IMR-90 (cell line): ENCODE measurements around the gene EIF5A. TPM values are rescaled to one million over a fixed set of nuclear protein-coding genes. Genes with fewer than 3 reads are reported as not detected.

Experiments
- ATAC-seq: fragments of 200-7000 bp; cut with Tn5 transposase; 2 replicates; pipeline ENCODE4 v1.9.1; 2020; ENCODE audit warnings: low read depth, mild to moderate bottlenecking, moderate library complexity
- BruUV-seq: library from RNA; stranded (reverse); fragments of 400-500 nt; replicated peaks from 2 replicates; lab custom pipeline; 2021; lab: Mats Ljungman, UMichigan
- CTCF ChIA-PET: fragments of 300-600 bp; formaldehyde crosslinking; extraction: SDS; loops from one replicate; lab custom pipeline; 2021; ENCODE audit warnings: antibody characterized with exemption; lab: Yijun Ruan, JAX
- POLR2A ChIA-PET: fragments of 300-600 bp; sonication (Branson Sonifier 250); formaldehyde crosslinking; loops from one replicate; lab custom pipeline; 2022; ENCODE audit warnings: antibody characterized with exemption; ENCODE audit not compliant: unreplicated experiment; lab: Charles Lee
- DNase-seq: peaks from one replicate; pipeline ENCODE4 v3.0.0; 2013
- H2AFZ ChIP-seq: replicated peaks from 2 replicates; pipeline ENCODE3; 2013; ENCODE audit warnings: low read length, mild to moderate bottlenecking; ENCODE audit not compliant: poor library complexity
- H2AK5ac ChIP-seq: 2 replicates; pipeline ENCODE4 v1.6.1; 2013; ENCODE audit warnings: low read depth, low read length, inconsistent platforms
- H2AK9ac ChIP-seq: replicated peaks from 2 replicates; pipeline ENCODE3; 2013; ENCODE audit warnings: mild to moderate bottlenecking, low read depth, low read length, moderate library complexity; ENCODE audit not compliant: poor library complexity
- H2BK120ac ChIP-seq: 2 replicates; pipeline ENCODE4 v1.6.1; 2013; ENCODE audit warnings: low read depth, low read length, inconsistent platforms
- H2BK15ac ChIP-seq: 3 replicates; pipeline ENCODE4 v1.6.1; 2013; ENCODE audit warnings: low read depth, low read length, inconsistent platforms
- H2BK20ac ChIP-seq: 2 replicates; pipeline ENCODE4 v1.6.1; 2013; ENCODE audit warnings: low read depth, mild to moderate bottlenecking, inconsistent platforms, low read length, moderate library complexity
- H2BK5ac ChIP-seq: 2 replicates; pipeline ENCODE4 v1.6.1; 2013; ENCODE audit warnings: mild to moderate bottlenecking, low read depth, low read length, inconsistent platforms; ENCODE audit not compliant: poor library complexity, severe bottlenecking
- H3K14ac ChIP-seq: replicated peaks from 2 replicates; pipeline ENCODE4 v1.6.1; 2013; ENCODE audit warnings: low read depth, low read length, inconsistent platforms
- H3K18ac ChIP-seq: 2 replicates; pipeline ENCODE4 v1.6.1; 2013; ENCODE audit warnings: low read depth, low read length, control low read depth
- H3K23ac ChIP-seq: 2 replicates; pipeline ENCODE4 v1.6.1; 2013; ENCODE audit warnings: low read depth, low read length, inconsistent platforms
- H3K27ac ChIP-seq: 2 replicates; pipeline ENCODE4 v1.5.1; 2013; ENCODE audit warnings: mild to moderate bottlenecking, control low read depth, low read length; ENCODE audit not compliant: insufficient read depth
- H3K27me3 ChIP-seq: 2 replicates; pipeline ENCODE4 v1.6.1; 2013; ENCODE audit warnings: low read length; ENCODE audit not compliant: control insufficient read depth, insufficient read depth
- H3K36me3 ChIP-seq: 2 replicates; pipeline ENCODE4 v1.6.1; 2013; ENCODE audit warnings: low read length, mixed read lengths; ENCODE audit not compliant: control insufficient read depth, insufficient read depth
- H3K4ac ChIP-seq: 2 replicates; pipeline ENCODE4 v1.6.1; 2013; ENCODE audit warnings: low read depth, low read length, inconsistent platforms
- H3K4me1 ChIP-seq: 2 replicates; pipeline ENCODE4 v1.6.1; 2013; ENCODE audit warnings: low read length, mixed read lengths; ENCODE audit not compliant: control insufficient read depth, insufficient read depth
- H3K4me2 ChIP-seq: 2 replicates; pipeline ENCODE4 v1.6.1; 2013; ENCODE audit warnings: low read depth, mild to moderate bottlenecking, control low read depth, low read length, moderate library complexity
- H3K4me3 ChIP-seq: 2 replicates; pipeline ENCODE4 v1.5.1; 2013; ENCODE audit warnings: low read depth, mild to moderate bottlenecking, control low read depth, low read length, moderate library complexity; ENCODE audit not compliant: insufficient read depth
- H3K56ac ChIP-seq: 2 replicates; pipeline ENCODE4 v1.6.1; 2013; ENCODE audit warnings: low read length, inconsistent platforms; ENCODE audit not compliant: insufficient read depth; ENCODE audit errors: extremely low read depth
- H3K79me1 ChIP-seq, 2 experiments: 2 replicates each; pipeline ENCODE4 v1.6.1; 2013; ENCODE audit warnings: low read length in 2 of 2, inconsistent platforms in 1 of 2, low read depth in 1 of 2
- H3K9ac ChIP-seq: 2 replicates; pipeline ENCODE4 v1.6.1; 2013; ENCODE audit warnings: low read depth, low read length, control low read depth
- H3K9me1 ChIP-seq: 2 replicates; pipeline ENCODE4 v1.6.1; 2013; ENCODE audit warnings: low read length, inconsistent platforms; ENCODE audit not compliant: insufficient read depth
- H3K9me3 ChIP-seq: 2 replicates; pipeline ENCODE4 v1.6.1; 2013; ENCODE audit warnings: low read length; ENCODE audit not compliant: control insufficient read depth, insufficient read depth
- H4K20me1 ChIP-seq: 2 replicates; pipeline ENCODE4 v1.6.1; 2013; ENCODE audit warnings: low read length, inconsistent platforms; ENCODE audit not compliant: insufficient read depth
- H4K5ac ChIP-seq: 2 replicates; pipeline ENCODE4 v1.6.1; 2013; ENCODE audit warnings: mild to moderate bottlenecking, low read depth, low read length, control low read depth
- H4K8ac ChIP-seq, 2 experiments: 2 replicates each; pipeline ENCODE4 v1.6.1; 2013; ENCODE audit warnings: low read depth in 2 of 2, low read length in 2 of 2, control low read depth in 1 of 2, inconsistent platforms in 1 of 2
- H4K91ac ChIP-seq: 2 replicates; pipeline ENCODE4 v1.6.1; 2013; ENCODE audit warnings: low read depth, low read length, inconsistent platforms; ENCODE audit not compliant: insufficient read depth
- CHD1 ChIP-seq: IDR thresholded peaks from 2 replicates; pipeline ENCODE4 v1.6.1; 2012; ENCODE audit warnings: low read depth, low read length, improper control_type of control experiment
- ELK1 ChIP-seq: fragments of 150-350 bp; IDR thresholded peaks from 2 replicates; pipeline ENCODE4 v1.6.1; 2016; ENCODE audit warnings: low read depth, mild to moderate bottlenecking, low read length, moderate library complexity, borderline replicate concordance
- MAFK ChIP-seq: IDR thresholded peaks from 2 replicates; pipeline ENCODE4 v1.6.1; 2012; ENCODE audit warnings: low read depth, low read length, improper control_type of control experiment
- MXI1 ChIP-seq: IDR thresholded peaks from 2 replicates; pipeline ENCODE4 v1.6.1; 2012; ENCODE audit warnings: low read depth, mild to moderate bottlenecking, low read length, moderate library complexity, borderline replicate concordance
- NFE2L2 ChIP-seq: fragments of 150-350 bp; IDR thresholded peaks from 2 replicates; pipeline ENCODE4 v1.6.1; 2016; ENCODE audit warnings: low read depth, mild to moderate bottlenecking, low read length
- POLR2A ChIP-seq: IDR thresholded peaks from 2 replicates; pipeline ENCODE4 v1.6.1; 2012; ENCODE audit warnings: mild to moderate bottlenecking, low read depth, low read length
- SMC3 ChIP-seq: fragments of 150-350 bp; IDR thresholded peaks from 2 replicates; pipeline ENCODE4 v1.6.1; 2016; ENCODE audit warnings: low read depth, mild to moderate bottlenecking, antibody characterized with exemption, low read length, moderate library complexity
- WGBS, 2 experiments: methylation state at CpG; one replicate each; pipeline versions ENCODE4 v1.1.5 to v1.1.7; 2013; ENCODE audit warnings: missing lambda C conversion rate in 2 of 2; ENCODE audit not compliant: insufficient read length in 1 of 2; ENCODE audit errors: extremely low coverage in 2 of 2; 5-methylcytosine and 5-hydroxymethylcytosine counted together
- dilution Hi-C: fragments of 300-500 bp; cut with HindIII; formaldehyde crosslinking; loops from one replicate; pipeline ENCODE4 v1.14.3; 2018; ENCODE audit warnings: low sequenced_read_pairs; ENCODE audit not compliant: unreplicated experiment
- in situ Hi-C: fragments of 300-500 bp; cut with MboI; formaldehyde crosslinking; loops from 3 replicates; pipeline ENCODE4 v1.14.3; 2019; ENCODE audit warnings: low sequenced_read_pairs, inconsistent platforms, mixed read lengths
- intact Hi-C: fragments of 100-400 bp; cut with micrococcal nuclease; formaldehyde crosslinking; loops from 2 replicates; pipeline ENCODE4 v1.10.0; 2022
- polyA plus RNA-seq, 3 experiments: library from polyadenylated mRNA; depleted of rRNA; stranded (reverse); fragments of >200 nt; gene quantifications; 2 replicates each; pipeline ENCODE4 v1.2.3, GENCODE V29; 2012; ENCODE audit warnings: low replicate concordance in 1 of 3
- total RNA-seq: library from RNA; depleted of rRNA; stranded (reverse); fragments of >200 nt; gene quantifications from 2 replicates; pipeline ENCODE4 v1.2.3, GENCODE V29; 2012
- TF ChIP-seq, protein P1 (sequence below): fragments of 150-350 bp; IDR thresholded peaks from 2 replicates; pipeline ENCODE4 v1.6.1; 2017; ENCODE audit warnings: mild to moderate bottlenecking, antibody characterized with exemption, low read length, low read depth

The EIF5A gene
- total and polyA plus RNA-seq, 2 of the 4 experiments (the other 2 are of a cell fraction) = 782 to 883 TPM

GRCh38 chr17:7296189-7296861 lies 11.1 kb upstream of the EIF5A start (continued):
- TF ChIP-seq CHD1 = no peak
- peak; percentile 98 for TF ChIP-seq MXI1
- TF ChIP-seq POLR2A = 0 out of 2 replicates have a peak, but pooled peaks have one; percentile 39
- no peak for TF ChIP-seq ELK1

GRCh38 chr17:7304179-7304578 lies 3.2 kb upstream of the EIF5A start:
- ATAC-seq (no peak), DNase-seq (no peak)
- no peak overlapping the region for H3K4me3 ChIP-seq
- no peaks in the 10 kb centered on the region for H3K9me3 ChIP-seq
- ChIA-PET CTCF (no interaction called here), POLR2A (no interaction called here)
- H3K4ac ChIP-seq = no peak overlapping the region
- dilution Hi-C loops = no loop called here
- no peaks in the 10 kb centered on the region for H3K9me1 ChIP-seq
- no peak overlapping the region for H2BK5ac ChIP-seq
- no peak overlapping the region for H3K56ac ChIP-seq
- no peak overlapping the region for H3K9ac ChIP-seq
- no peak overlapping the region for H2AK5ac ChIP-seq
- H3K18ac ChIP-seq = no peak overlapping the region
- H4K20me1 ChIP-seq = peaks cover 10% of the 10 kb centered on the region
- H4K91ac ChIP-seq = no peak overlapping the region
- H2BK15ac ChIP-seq = no peak overlapping the region
- no peak overlapping the region for H2BK20ac ChIP-seq
- peaks cover 0 to 9% of the 10 kb centered on the region in 2 experiments; a peak in 2 of 4 replicates for H3K79me1 ChIP-seq
- H3K4me2 ChIP-seq = no peak overlapping the region
- no TSS peak for BruUV-seq
- no peaks in the 10 kb centered on the region for H3K4me1 ChIP-seq
- TF ChIP-seq NFE2L2 (no peak), CHD1 (no peak), MAFK (no peak), SMC3 (no peak)
- TF ChIP-seq, protein P1, sequence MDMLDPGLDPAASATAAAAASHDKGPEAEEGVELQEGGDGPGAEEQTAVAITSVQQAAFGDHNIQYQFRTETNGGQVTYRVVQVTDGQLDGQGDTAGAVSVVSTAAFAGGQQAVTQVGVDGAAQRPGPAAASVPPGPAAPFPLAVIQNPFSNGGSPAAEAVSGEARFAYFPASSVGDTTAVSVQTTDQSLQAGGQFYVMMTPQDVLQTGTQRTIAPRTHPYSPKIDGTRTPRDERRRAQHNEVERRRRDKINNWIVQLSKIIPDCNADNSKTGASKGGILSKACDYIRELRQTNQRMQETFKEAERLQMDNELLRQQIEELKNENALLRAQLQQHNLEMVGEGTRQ = no peak
- no peak overlapping the region for H2BK120ac ChIP-seq
- no peak overlapping the region for H2AK9ac ChIP-seq
- in situ Hi-C loops = loop anchor here (10.0 kb wide), 1 partner anchor 259 kb away; the partner anchor contains the start of gene SLC16A11
- peaks cover 3% of the 10 kb centered on the region; the same call in 1 of the 2 replicates for H3K27me3 ChIP-seq
- no CpG with 5 or more reads among the region's 7 CpGs for WGBS, 2 experiments
- H4K8ac ChIP-seq = no peak overlapping the region
- H2AFZ ChIP-seq = no peak overlapping the region
- no peak overlapping the region for H3K27ac ChIP-seq
- H3K36me3 ChIP-seq = no peaks in the 10 kb centered on the region
- H3K14ac ChIP-seq = no peak overlapping the region
- no peak overlapping the region for H4K5ac ChIP-seq
- intact Hi-C loops = no loop called here
- H3K23ac ChIP-seq = no peak overlapping the region
